K562 (cell line): ENCODE results near the gene TMCC2. TPM values are rescaled to one million over a fixed set of nuclear protein-coding genes. Genes with fewer than 3 reads are reported as not detected.

Experiments used
- ATAC-seq: fragments of 200-7000 bp; cut with Tn5 transposase; 3 replicates; pipeline ENCODE4 v1.9.1; 2020; ENCODE audit warnings: moderate library complexity
- BruUV-seq: library from RNA; stranded (reverse); fragments of 400-500 nt; replicated peaks from 2 replicates; lab custom pipeline; 2021; lab: Mats Ljungman, UMichigan
- CTCF ChIA-PET: fragments of 300-600 bp; formaldehyde crosslinking; extraction: SDS; loops from one replicate; lab custom pipeline; 2021; ENCODE audit warnings: low intra/inter-chr PET ratio; lab: Yijun Ruan, JAX
- POLR2A ChIA-PET: fragments of 300-600, 350-650 bp; sonication (Branson Sonifier 250); formaldehyde crosslinking; extraction: SDS; loops from one replicate; lab custom pipeline; 2021; ENCODE audit warnings: antibody characterized with exemption, inconsistent platforms; lab: Yijun Ruan, JAX
- DNase-seq, 4 experiments: peaks; one replicate each; pipeline versions ENCODE4 v3.0.0 to v3.0.0-alpha.2; 2011 to 2018; ENCODE audit warnings: low spot score in 3 of 4, mixed read lengths in 3 of 4; ENCODE audit errors: extremely low read depth in 1 of 4
- FAIRE-seq: peaks from 2 replicates; lab custom pipeline; 2011; peaks lifted over from hg19 to GRCh38; lab: Jason Lieb, UNC
- H2AFZ ChIP-seq: 2 replicates; pipeline ENCODE4 v1.6.0; 2011; ENCODE audit warnings: low read depth, low read length, control low read depth, inconsistent platforms
- H3K27ac ChIP-seq: fragments of 200-600 bp; 3 replicates; pipeline ENCODE4 v1.8.0; 2011; ENCODE audit warnings: low read depth, mild to moderate bottlenecking, control low read depth, inconsistent platforms, low read length, moderate library complexity, mixed read lengths; ENCODE audit errors: extremely low read depth
- H3K27me3 ChIP-seq, 2 experiments: fragments of 300-600 bp in 1 of 2; 2 replicates in 1 of 2; 3 replicates in 1 of 2; pipeline versions ENCODE4 v1.6.0 to v1.8.0; 2011; ENCODE audit warnings: inconsistent platforms in 2 of 2, low read length in 2 of 2, mild to moderate bottlenecking in 1 of 2, mixed read lengths in 1 of 2, moderate library complexity in 1 of 2; ENCODE audit not compliant: control insufficient read depth in 2 of 2, insufficient read depth in 2 of 2
- H3K36me3 ChIP-seq: fragments of 300-600 bp; 3 replicates; pipeline ENCODE4 v1.8.0; 2011; ENCODE audit warnings: mild to moderate bottlenecking, low read length, inconsistent platforms; ENCODE audit not compliant: control insufficient read depth, insufficient read depth
- H3K4me1 ChIP-seq, 2 experiments: fragments of 200-600 bp in 1 of 2; replicated peaks in 1 of 2; 2 replicates in 1 of 2; 3 replicates in 1 of 2; pipeline versions ENCODE4 v1.5.1 to v1.8.0; 2011; ENCODE audit warnings: inconsistent platforms in 2 of 2, low read length in 2 of 2, mild to moderate bottlenecking in 1 of 2, mixed read lengths in 1 of 2, moderate library complexity in 1 of 2; ENCODE audit not compliant: control insufficient read depth in 2 of 2, insufficient read depth in 2 of 2
- H3K4me2 ChIP-seq: 2 replicates; pipeline ENCODE4 v1.6.1; 2011; ENCODE audit warnings: low read length, control low read depth, inconsistent platforms, mixed read lengths; ENCODE audit not compliant: insufficient read depth
- H3K4me3 ChIP-seq: fragments of 200-600 bp; sonication (generic), shearing (Covaris generic); 2 replicates; pipeline ENCODE4 v1.5.1; 2016; ENCODE audit warnings: control low read depth, inconsistent platforms
- H3K79me2 ChIP-seq: fragments of 200-600 bp; 3 replicates; pipeline ENCODE4 v1.8.0; 2011; ENCODE audit warnings: low read length, inconsistent platforms; ENCODE audit not compliant: control insufficient read depth, insufficient read depth
- H3K9ac ChIP-seq, 2 experiments: 2 replicates each; pipeline versions ENCODE4 v1.6.0 to v1.6.1; 2011; ENCODE audit warnings: low read depth in 2 of 2, low read length in 2 of 2, control low read depth in 1 of 2, inconsistent platforms in 1 of 2, mild to moderate bottlenecking in 1 of 2, mixed read lengths in 1 of 2; ENCODE audit not compliant: insufficient read depth in 1 of 2
- H3K9me1 ChIP-seq: one replicate; pipeline ENCODE4 v1.6.0; 2011; ENCODE audit warnings: inconsistent platforms, mild to moderate bottlenecking, low read length, moderate library complexity; ENCODE audit not compliant: control insufficient read depth, insufficient read depth
- H3K9me3 ChIP-seq: replicated peaks from 2 replicates; pipeline ENCODE4 v1.5.1; 2011; ENCODE audit warnings: low read depth, low read length, inconsistent platforms; ENCODE audit not compliant: control insufficient read depth, insufficient read depth
- H4K20me1 ChIP-seq: replicated peaks from 2 replicates; pipeline ENCODE4 v1.6.1; 2011; ENCODE audit warnings: low read length, inconsistent platforms, mixed read lengths; ENCODE audit not compliant: control insufficient read depth, insufficient read depth
- ELK1 ChIP-seq: sonication (generic); formaldehyde crosslinking; IDR thresholded peaks from 2 replicates; pipeline ENCODE4 v1.8.1; 2022; ENCODE audit warnings: missing genetic modification reagents
- WGBS: fragments of 100-300 bp; shearing (Covaris generic); methylation state at CpG from one replicate; pipeline ENCODE4 v1.1.6; 2016; ENCODE audit warnings: low coverage, mixed read lengths; ENCODE audit not compliant: insufficient coverage; ENCODE audit errors: missing lambda C conversion rate; 5-methylcytosine and 5-hydroxymethylcytosine counted together
- in situ Hi-C: fragments of 300-500 bp; cut with MboI; formaldehyde crosslinking; loops from 4 replicates; pipeline ENCODE4 v1.15.0; 2018; ENCODE audit warnings: inconsistent platforms, mixed read lengths
- intact Hi-C: fragments of 100-400 bp; cut with micrococcal nuclease; formaldehyde crosslinking; loops from 2 replicates; pipeline ENCODE4 v1.14.2; 2022
- polyA plus RNA-seq, 8 experiments: library from polyadenylated mRNA; depleted of rRNA in 4 of 8; stranded (reverse) in 5 of 8; unstranded in 3 of 8; fragments of >200 nt; fragmentation: Nextera tagmentation in 2 of 8; fragmentation: Illumina TruSeq in 1 of 8; extraction: Ambion mirVana in 2 of 8; extraction: Trizol in 1 of 8; gene quantifications; 2 replicates each; pipeline versions ENCODE4 v1.2.1 to v1.2.3, GENCODE V29; 2011 to 2014; ENCODE audit warnings: inconsistent platforms in 1 of 8, missing spikeins in 1 of 8
- total RNA-seq, 7 experiments: library from RNA; depleted of rRNA in 6 of 7; stranded (reverse); fragments of >200 nt in 6 of 7; fragmentation: Illumina TruSeq in 2 of 7; extraction: Trizol in 2 of 7; gene quantifications; 2 replicates each; pipeline versions ENCODE4 v1.2.1 to v1.2.3, GENCODE V29; 2011 to 2021; ENCODE audit warnings: low replicate concordance in 1 of 7
- TF ChIP-seq, protein P1 (sequence below): fragments of 450-650 bp; IDR thresholded peaks from 2 replicates; pipeline ENCODE4 v1.6.1; 2016; ENCODE audit warnings: low read depth
- TF ChIP-seq, protein P2 (sequence below): sonication (generic); formaldehyde crosslinking; IDR thresholded peaks from 2 replicates; pipeline ENCODE4 v1.8.0; 2022; ENCODE audit warnings: mild to moderate bottlenecking, missing genetic modification reagents

Gene TMCC2
- total and polyA plus RNA-seq, 9 of the 15 experiments (the other 6 are each of a cell fraction or from before 2014, with no cell fraction given): 0.06 to 1.8 (median 0.98) TPM

- intact Hi-C loops: no loop called here
- peak overlapping the region in 1 of 2 experiments; percentile 75; a peak in 2 of 4 replicates for H3K9ac ChIP-seq
- peaks cover 3% of the 10 kb centered on the region; the same call in 1 of the 2 replicates for H4K20me1 ChIP-seq
- no peak overlapping the region for H3K4me3 ChIP-seq
- no peak overlapping the region for H3K4me2 ChIP-seq
- no peaks in the 10 kb centered on the region for H3K9me3 ChIP-seq
- in situ Hi-C loops: no loop called here
- no peak for DNase-seq
- no peak overlapping the region for H2AFZ ChIP-seq
- H3K27me3 ChIP-seq: peaks cover 0 to 12% of the 10 kb centered on the region in 2 experiments; a peak in 2 of 5 replicates
- no peak for ATAC-seq
- no peaks in the 10 kb centered on the region for H3K36me3 ChIP-seq
- no peaks in the 10 kb centered on the region for H3K9me1 ChIP-seq
- WGBS: 68% methylated on average over 4 of the region's 4 CpGs
- CTCF ChIA-PET: no interaction called here
- TF ChIP-seq, protein P1, sequence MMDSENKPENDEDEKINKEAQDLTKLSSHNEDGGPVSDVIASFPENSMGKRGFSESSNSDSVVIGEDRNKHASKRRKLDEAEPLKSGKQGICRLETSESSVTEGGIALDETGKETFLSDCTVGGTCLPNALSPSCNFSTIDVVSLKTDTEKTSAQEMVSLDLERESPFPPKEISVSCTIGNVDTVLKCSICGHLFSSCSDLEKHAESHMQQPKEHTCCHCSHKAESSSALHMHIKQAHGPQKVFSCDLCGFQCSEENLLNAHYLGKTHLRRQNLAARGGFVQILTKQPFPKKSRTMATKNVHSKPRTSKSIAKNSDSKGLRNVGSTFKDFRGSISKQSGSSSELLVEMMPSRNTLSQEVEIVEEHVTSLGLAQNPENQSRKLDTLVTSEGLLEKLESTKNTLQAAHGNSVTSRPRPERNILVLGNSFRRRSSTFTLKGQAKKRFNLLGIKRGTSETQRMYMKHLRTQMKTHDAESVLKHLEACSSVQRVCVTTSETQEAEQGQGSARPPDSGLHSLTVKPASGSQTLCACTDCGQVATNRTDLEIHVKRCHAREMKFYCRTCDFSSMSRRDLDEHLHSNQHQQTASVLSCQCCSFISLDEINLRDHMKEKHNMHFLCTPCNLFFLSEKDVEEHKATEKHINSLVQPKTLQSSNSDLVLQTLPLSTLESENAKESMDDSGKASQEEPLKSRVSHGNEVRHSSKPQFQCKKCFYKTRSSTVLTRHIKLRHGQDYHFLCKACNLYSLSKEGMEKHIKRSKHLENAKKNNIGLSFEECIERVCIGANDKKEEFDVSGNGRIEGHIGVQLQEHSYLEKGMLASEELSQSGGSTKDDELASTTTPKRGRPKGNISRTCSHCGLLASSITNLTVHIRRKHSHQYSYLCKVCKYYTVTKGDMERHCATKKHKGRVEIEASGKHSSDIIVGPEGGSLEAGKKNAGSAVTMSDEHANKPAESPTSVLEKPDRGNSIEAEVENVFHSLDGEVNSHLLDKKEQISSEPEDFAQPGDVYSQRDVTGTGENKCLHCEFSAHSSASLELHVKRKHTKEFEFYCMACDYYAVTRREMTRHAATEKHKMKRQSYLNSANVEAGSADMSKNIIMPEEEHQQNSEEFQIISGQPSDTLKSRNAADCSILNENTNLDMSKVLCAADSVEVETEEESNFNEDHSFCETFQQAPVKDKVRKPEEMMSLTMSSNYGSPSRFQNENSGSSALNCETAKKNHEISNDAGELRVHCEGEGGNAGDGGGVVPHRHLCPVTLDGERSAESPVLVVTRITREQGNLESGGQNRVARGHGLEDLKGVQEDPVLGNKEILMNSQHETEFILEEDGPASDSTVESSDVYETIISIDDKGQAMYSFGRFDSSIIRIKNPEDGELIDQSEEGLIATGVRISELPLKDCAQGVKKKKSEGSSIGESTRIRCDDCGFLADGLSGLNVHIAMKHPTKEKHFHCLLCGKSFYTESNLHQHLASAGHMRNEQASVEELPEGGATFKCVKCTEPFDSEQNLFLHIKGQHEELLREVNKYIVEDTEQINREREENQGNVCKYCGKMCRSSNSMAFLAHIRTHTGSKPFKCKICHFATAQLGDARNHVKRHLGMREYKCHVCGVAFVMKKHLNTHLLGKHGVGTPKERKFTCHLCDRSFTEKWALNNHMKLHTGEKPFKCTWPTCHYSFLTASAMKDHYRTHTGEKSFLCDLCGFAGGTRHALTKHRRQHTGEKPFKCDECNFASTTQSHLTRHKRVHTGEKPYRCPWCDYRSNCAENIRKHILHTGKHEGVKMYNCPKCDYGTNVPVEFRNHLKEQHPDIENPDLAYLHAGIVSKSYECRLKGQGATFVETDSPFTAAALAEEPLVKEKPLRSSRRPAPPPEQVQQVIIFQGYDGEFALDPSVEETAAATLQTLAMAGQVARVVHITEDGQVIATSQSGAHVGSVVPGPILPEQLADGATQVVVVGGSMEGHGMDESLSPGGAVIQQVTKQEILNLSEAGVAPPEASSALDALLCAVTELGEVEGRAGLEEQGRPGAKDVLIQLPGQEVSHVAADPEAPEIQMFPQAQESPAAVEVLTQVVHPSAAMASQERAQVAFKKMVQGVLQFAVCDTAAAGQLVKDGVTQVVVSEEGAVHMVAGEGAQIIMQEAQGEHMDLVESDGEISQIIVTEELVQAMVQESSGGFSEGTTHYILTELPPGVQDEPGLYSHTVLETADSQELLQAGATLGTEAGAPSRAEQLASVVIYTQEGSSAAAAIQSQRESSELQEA: no peak
- TF ChIP-seq, protein P2, sequence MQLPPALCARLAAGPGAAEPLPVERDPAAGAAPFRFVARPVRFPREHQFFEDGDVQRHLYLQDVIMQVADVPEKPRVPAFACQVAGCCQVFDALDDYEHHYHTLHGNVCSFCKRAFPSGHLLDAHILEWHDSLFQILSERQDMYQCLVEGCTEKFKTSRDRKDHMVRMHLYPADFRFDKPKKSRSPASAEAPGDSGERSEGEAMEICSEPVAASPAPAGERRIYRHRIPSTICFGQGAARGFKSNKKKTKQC (CRISPR knock-in tag): no peak
- no peak for TF ChIP-seq ELK1 (CRISPR knock-in tag)
- POLR2A ChIA-PET: interaction anchor here (0.5 to 3.7 kb wide), 4 partner anchors 12 to 171 kb away, joined by 4 to 14 read pairs (median 5); partner anchors contain the start of gene TMCC2
- H3K4me1 ChIP-seq: peaks cover 21 to 23% of the 10 kb centered on the region in 2 experiments
- H3K27ac ChIP-seq: no peak overlapping the region
- no peak for FAIRE-seq
- H3K79me2 ChIP-seq: no peaks in the 10 kb centered on the region
- BruUV-seq: no TSS peak
These were observed 21.9 kb downstream of the TMCC2 start for GRCh38 chr1:205249651-205250050.
